Measurements from ENCODE around the gene SETX.

Gene SETX

GRCh38 chr9:132232522-132232921, 122.3 kb downstream of the SETX start:
- Histone ChIP-seq H3K79me2 (ENCODE audit: insufficient read depth, low read length) (no peaks in the 10 kb centered on the region), H3K4me2 (ENCODE audit: low read depth, low read length, poor library complexity, severe bottlenecking) (no peak overlapping the region), H3F3A (ENCODE audit: insufficient read depth) (no peaks in the 10 kb centered on the region), H3K36me3 (ENCODE audit: low read length) (no peaks in the 10 kb centered on the region), H3K9me3 (ENCODE audit: insufficient read depth, low read length) (no peaks in the 10 kb centered on the region), H3K9me2 (replicated peaks; ENCODE audit: insufficient read depth, low read length) (no peaks in the 10 kb centered on the region), H3K27me3 (ENCODE audit: low read length) (no peaks in the 10 kb centered on the region), H3K27ac (ENCODE audit: low read depth, low read length) (no peak overlapping the region), H2AFZ (ENCODE audit: low read depth, low read length, severe bottlenecking) (no peak overlapping the region), H3K4me3 (ENCODE audit: insufficient read depth, low read length, poor library complexity, severe bottlenecking) (no peak overlapping the region), H3K9ac (ENCODE audit: low read length) (no peak overlapping the region), H4K20me1 (ENCODE audit: low read depth, low read length) (no peaks in the 10 kb centered on the region)
- no peak for TF ChIP-seq EZH2phosphoT487 (conservative IDR thresholded peaks at IDR 0.05; ENCODE audit: low read length)
- no peak for TF ChIP-seq CTCF (IDR thresholded peaks at IDR 0.05; ENCODE audit: insufficient read depth, low read length, poor library complexity, severe bottlenecking)

GRCh38 chr9:132231019-132231701, 123.6 kb downstream of the SETX start:
- no peak overlapping the region for H3K27ac ChIP-seq (ENCODE audit: low read depth, low read length)
- no peaks in the 10 kb centered on the region for H3K9me2 ChIP-seq (replicated peaks; ENCODE audit: insufficient read depth, low read length)
- H3K36me3 ChIP-seq (ENCODE audit: low read length) = no peaks in the 10 kb centered on the region
- H3K4me2 ChIP-seq (ENCODE audit: low read depth, low read length, poor library complexity, severe bottlenecking) = no peak overlapping the region
- H3K79me2 ChIP-seq (ENCODE audit: insufficient read depth, low read length) = no peaks in the 10 kb centered on the region
- H4K20me1 ChIP-seq (ENCODE audit: low read depth, low read length) = no peaks in the 10 kb centered on the region
- H2AFZ ChIP-seq (ENCODE audit: low read depth, low read length, severe bottlenecking) = no peak overlapping the region
- H3K4me3 ChIP-seq (ENCODE audit: insufficient read depth, low read length, poor library complexity, severe bottlenecking) = no peak overlapping the region
- H3K9ac ChIP-seq (ENCODE audit: low read length) = no peak overlapping the region
- no peaks in the 10 kb centered on the region for H3F3A ChIP-seq (ENCODE audit: insufficient read depth)
- TF ChIP-seq EZH2phosphoT487 (conservative IDR thresholded peaks at IDR 0.05; ENCODE audit: low read length) (no peak), CTCF (IDR thresholded peaks at IDR 0.05; ENCODE audit: insufficient read depth, low read length, poor library complexity, severe bottlenecking) (no peak)
- no peaks in the 10 kb centered on the region for H3K9me3 ChIP-seq (ENCODE audit: insufficient read depth, low read length)
- no peaks in the 10 kb centered on the region for H3K27me3 ChIP-seq (ENCODE audit: low read length)

- no peak overlapping the region for H3K4me3 ChIP-seq (ENCODE audit: insufficient read depth, low read length, poor library complexity, severe bottlenecking)
- no peaks in the 10 kb centered on the region for H3K79me2 ChIP-seq (ENCODE audit: insufficient read depth, low read length)
- H3K9me3 ChIP-seq (ENCODE audit: insufficient read depth, low read length) = no peaks in the 10 kb centered on the region
- H3K27ac ChIP-seq (ENCODE audit: low read depth, low read length) = no peak overlapping the region
- H3K4me2 ChIP-seq (ENCODE audit: low read depth, low read length, poor library complexity, severe bottlenecking) = no peak overlapping the region
- no peak overlapping the region for H2AFZ ChIP-seq (ENCODE audit: low read depth, low read length, severe bottlenecking)
- H3F3A ChIP-seq (ENCODE audit: insufficient read depth) = no peaks in the 10 kb centered on the region
- H3K9ac ChIP-seq (ENCODE audit: low read length) = no peak overlapping the region
- no peaks in the 10 kb centered on the region for H3K36me3 ChIP-seq (ENCODE audit: low read length)
- no peaks in the 10 kb centered on the region for H3K9me2 ChIP-seq (replicated peaks; ENCODE audit: insufficient read depth, low read length)
- H4K20me1 ChIP-seq (ENCODE audit: low read depth, low read length) = no peaks in the 10 kb centered on the region
- TF ChIP-seq EZH2phosphoT487 (conservative IDR thresholded peaks at IDR 0.05; ENCODE audit: low read length) = no peak
- no peaks in the 10 kb centered on the region for H3K27me3 ChIP-seq (ENCODE audit: low read length)
Measured at GRCh38 chr9:132230605-132231004, 124.2 kb downstream of the SETX start.

- no peaks in the 10 kb centered on the region for H3K79me2 ChIP-seq (ENCODE audit: insufficient read depth, low read length)
- H2AFZ ChIP-seq (ENCODE audit: low read depth, low read length, severe bottlenecking) = no peak overlapping the region
- H3K9ac ChIP-seq (ENCODE audit: low read length) = no peak overlapping the region
- no peaks in the 10 kb centered on the region for H3K36me3 ChIP-seq (ENCODE audit: low read length)
- H3K9me3 ChIP-seq (ENCODE audit: insufficient read depth, low read length) = no peaks in the 10 kb centered on the region
- no peak overlapping the region for H3K27ac ChIP-seq (ENCODE audit: low read depth, low read length)
- no peaks in the 10 kb centered on the region for H3K9me2 ChIP-seq (replicated peaks; ENCODE audit: insufficient read depth, low read length)
- H3K4me3 ChIP-seq (ENCODE audit: insufficient read depth, low read length, poor library complexity, severe bottlenecking) = no peak overlapping the region
- H3F3A ChIP-seq (ENCODE audit: insufficient read depth) = no peaks in the 10 kb centered on the region
- TF ChIP-seq CTCF (IDR thresholded peaks at IDR 0.05; ENCODE audit: insufficient read depth, low read length, poor library complexity, severe bottlenecking) (no peak), EZH2phosphoT487 (conservative IDR thresholded peaks at IDR 0.05; ENCODE audit: low read length) (no peak)
- no peaks in the 10 kb centered on the region for H3K27me3 ChIP-seq (ENCODE audit: low read length)
- no peaks in the 10 kb centered on the region for H4K20me1 ChIP-seq (ENCODE audit: low read depth, low read length)
- H3K4me2 ChIP-seq (ENCODE audit: low read depth, low read length, poor library complexity, severe bottlenecking) = no peak overlapping the region
Measured at GRCh38 chr9:132228062-132228461, 126.7 kb downstream of the SETX start.

Data from SU-DHL-6 (cell line).